Left forelimb (tissue), 1 donor: ENCODE data around the gene MYOZ1.
"Not testable (repeated sequence)": the region's sequence is repeated elsewhere in the genome, so short reads cannot be mapped to it uniquely, and the experiment has no call there.

Experiments used
- DNase-seq: peaks from one replicate; pipeline ENCODE4 v3.0.0-alpha.2; 2018; ENCODE audit warnings: low spot score

Gene MYOZ1

GRCh38 chr10:73641328-73642060 is at the start of gene MYOZ1:
TSS of gene MYOZ1 (minus strand) at chr10:73641474. CDS start at chr10:73640017, 1,457 bp downstream.
- DNase-seq: no peak

GRCh38 chr10:73690755-73691154 is 49.5 kb upstream of the MYOZ1 start:
- not testable (repeated sequence) for DNase-seq

GRCh38 chr10:73689596-73689995 is 48.3 kb upstream of the MYOZ1 start:
- not testable (repeated sequence) for DNase-seq

GRCh38 chr10:73687641-73688040 is 46.4 kb upstream of the MYOZ1 start:
- DNase-seq: not testable (repeated sequence)

GRCh38 chr10:73674546-73674945 is 33.3 kb upstream of the MYOZ1 start:
- not testable (repeated sequence) for DNase-seq

GRCh38 chr10:73668378-73668777 is 27.1 kb upstream of the MYOZ1 start:
- not testable (repeated sequence) for DNase-seq

- not testable (repeated sequence) for DNase-seq
These were observed 25.0 kb upstream of the MYOZ1 start for GRCh38 chr10:73666153-73666809.

GRCh38 chr10:73665581-73665980 is 24.3 kb upstream of the MYOZ1 start:
- not testable (repeated sequence) for DNase-seq

GRCh38 chr10:73664156-73665040 is 23.1 kb upstream of the MYOZ1 start:
- not testable (repeated sequence) for DNase-seq

- not testable (repeated sequence) for DNase-seq
These were observed 22.3 kb upstream of the MYOZ1 start for GRCh38 chr10:73663621-73664020.

- not testable (repeated sequence) for DNase-seq
These were observed 21.4 kb upstream of the MYOZ1 start for GRCh38 chr10:73662705-73663104.

- DNase-seq: no peak
These were observed 14.7 kb upstream of the MYOZ1 start, which contains the start of gene SYNPO2L for GRCh38 chr10:73655990-73656298. TSS of gene SYNPO2L (minus strand) at chr10:73656029. CDS start at chr10:73655922, 107 bp downstream.

GRCh38 chr10:73655257-73655989 is 14.1 kb upstream of the MYOZ1 start:
- DNase-seq: no peak

GRCh38 chr10:73653701-73654100 is 12.4 kb upstream of the MYOZ1 start:
- DNase-seq: no peak

- no peak for DNase-seq
These were observed 11.9 kb upstream of the MYOZ1 start for GRCh38 chr10:73653195-73653594.

- no peak for DNase-seq
These were observed 9.5 kb upstream of the MYOZ1 start for GRCh38 chr10:73650537-73651331.

GRCh38 chr10:73649876-73650536 is 8.7 kb upstream of the MYOZ1 start:
- no peak for DNase-seq

GRCh38 chr10:73648975-73649829 is 7.9 kb upstream of the MYOZ1 start:
- no peak for DNase-seq

- no peak for DNase-seq
These were observed 6.8 kb upstream of the MYOZ1 start for GRCh38 chr10:73647875-73648651.
